A673 (cell line): ENCODE results near the gene SCGB1A1.

ENCODE experiments used
- EZH2 ChIP-seq: fragments of 200-600 bp; sonication (generic); IDR thresholded peaks from 2 replicates; pipeline ENCODE4 v1.6.1; 2017; ENCODE audit warnings: borderline replicate concordance, low read depth, mild to moderate bottlenecking, mixed read lengths, antibody characterized with exemption, low read length; ENCODE audit not compliant: poor library complexity, severe bottlenecking
- TF ChIP-seq, protein P1 (sequence below): fragments of 300-800, 200-600 bp; sonication (generic); conservative IDR thresholded peaks from 2 replicates; pipeline ENCODE4 v1.5.1; 2017; ENCODE audit warnings: low read depth, mild to moderate bottlenecking, antibody characterized with exemption, low read length, moderate library complexity, mixed read lengths

DNA sequence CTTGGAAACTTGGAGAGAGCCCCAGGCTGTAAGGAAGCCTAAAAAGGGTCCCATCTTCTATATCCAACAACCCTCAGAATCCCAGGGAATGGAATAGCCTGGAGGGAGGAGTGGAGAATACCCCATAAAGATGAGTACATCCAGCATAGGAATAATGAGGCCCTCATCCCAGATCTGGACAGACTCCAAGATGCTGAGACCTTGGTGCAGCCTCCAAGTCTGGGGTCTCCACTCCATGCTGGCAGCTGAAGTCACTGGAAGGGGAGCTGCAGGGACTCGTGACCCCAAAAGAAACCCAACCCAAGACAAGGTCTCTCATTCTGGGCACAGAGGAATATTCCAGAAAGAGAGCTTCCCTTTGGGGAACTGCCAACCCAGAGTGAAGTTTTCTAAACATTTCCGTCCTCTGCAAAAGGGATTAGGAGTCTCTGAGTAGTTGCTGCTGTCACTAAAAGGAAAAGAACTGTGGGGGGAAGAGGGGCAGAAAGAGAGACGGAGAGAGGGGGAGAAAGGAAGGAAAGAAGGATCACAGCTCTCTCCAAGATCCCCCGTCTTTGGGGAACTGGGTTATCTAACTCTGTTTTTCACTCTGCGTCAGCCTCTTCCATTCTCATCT, 589 bp downstream of the SCGB1A1 start:
- TF ChIP-seq, protein P1, sequence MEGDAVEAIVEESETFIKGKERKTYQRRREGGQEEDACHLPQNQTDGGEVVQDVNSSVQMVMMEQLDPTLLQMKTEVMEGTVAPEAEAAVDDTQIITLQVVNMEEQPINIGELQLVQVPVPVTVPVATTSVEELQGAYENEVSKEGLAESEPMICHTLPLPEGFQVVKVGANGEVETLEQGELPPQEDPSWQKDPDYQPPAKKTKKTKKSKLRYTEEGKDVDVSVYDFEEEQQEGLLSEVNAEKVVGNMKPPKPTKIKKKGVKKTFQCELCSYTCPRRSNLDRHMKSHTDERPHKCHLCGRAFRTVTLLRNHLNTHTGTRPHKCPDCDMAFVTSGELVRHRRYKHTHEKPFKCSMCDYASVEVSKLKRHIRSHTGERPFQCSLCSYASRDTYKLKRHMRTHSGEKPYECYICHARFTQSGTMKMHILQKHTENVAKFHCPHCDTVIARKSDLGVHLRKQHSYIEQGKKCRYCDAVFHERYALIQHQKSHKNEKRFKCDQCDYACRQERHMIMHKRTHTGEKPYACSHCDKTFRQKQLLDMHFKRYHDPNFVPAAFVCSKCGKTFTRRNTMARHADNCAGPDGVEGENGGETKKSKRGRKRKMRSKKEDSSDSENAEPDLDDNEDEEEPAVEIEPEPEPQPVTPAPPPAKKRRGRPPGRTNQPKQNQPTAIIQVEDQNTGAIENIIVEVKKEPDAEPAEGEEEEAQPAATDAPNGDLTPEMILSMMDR = no peak
- no peak for TF ChIP-seq EZH2
